SK-N-SH (cell line): ENCODE data around the gene CSPG5. TPM values are rescaled to one million over a fixed set of nuclear protein-coding genes. Genes with fewer than 3 reads are reported as not detected.
A peak's percentile ranks its signal among the peaks of the same experiment; 100 is the strongest.

Experiments used
- CTCF ChIA-PET: fragments of 300-600, 350-600 bp; formaldehyde crosslinking; extraction: SDS; loops from one replicate; lab custom pipeline; 2021; lab: Yijun Ruan, JAX
- POLR2A ChIA-PET: fragments of 350-600 bp; sonication (Branson Sonifier 250); formaldehyde crosslinking; extraction: SDS; loops from one replicate; lab custom pipeline; 2020; ENCODE audit warnings: antibody characterized with exemption, inconsistent platforms; lab: Yijun Ruan, JAX
- DNase-seq: peaks from one replicate; pipeline ENCODE4 v3.0.0; 2012
- H2AFZ ChIP-seq: fragments of 200-600 bp; sonication (generic); 2 replicates; pipeline ENCODE4 v1.8.1; 2016; ENCODE audit warnings: antibody characterized with exemption, mild to moderate bottlenecking, low read depth
- H3F3A ChIP-seq: fragments of 200-600 bp; sonication (generic); replicated peaks from 2 replicates; pipeline ENCODE3; 2016; ENCODE audit warnings: antibody characterized with exemption, mild to moderate bottlenecking; ENCODE audit not compliant: insufficient read depth
- H3K27ac ChIP-seq, 2 experiments: fragments of 200-500 bp in 1 of 2; fragments of 200-600 bp in 1 of 2; sonication (Bioruptor generic) in 1 of 2; sonication (generic), shearing (Covaris generic) in 1 of 2; 2 replicates each; pipeline versions ENCODE4 v1.5.1 to v1.6.1; 2014 to 2016; ENCODE audit warnings: low read depth in 2 of 2, inconsistent platforms in 1 of 2, low read length in 1 of 2, mild to moderate bottlenecking in 1 of 2, mixed read lengths in 1 of 2
- H3K27me3 ChIP-seq: fragments of 200-600 bp; sonication (generic), shearing (Covaris generic); 2 replicates; pipeline ENCODE4 v1.6.1; 2016; ENCODE audit warnings: mixed run types; ENCODE audit not compliant: insufficient read depth
- H3K36me3 ChIP-seq, 2 experiments: fragments of 200-500 bp in 1 of 2; fragments of 200-600 bp in 1 of 2; sonication (Bioruptor generic) in 1 of 2; sonication (generic) in 1 of 2; replicated peaks in 1 of 2; 2 replicates each; pipeline versions ENCODE3 to v1.5.1; 2014 to 2016; ENCODE audit warnings: low read length in 1 of 2, mild to moderate bottlenecking in 1 of 2; ENCODE audit not compliant: insufficient read depth in 2 of 2, control insufficient read depth in 1 of 2
- H3K4me1 ChIP-seq, 2 experiments: fragments of 200-500 bp in 1 of 2; fragments of 200-600 bp in 1 of 2; sonication (Bioruptor generic) in 1 of 2; sonication (generic), shearing (Covaris generic) in 1 of 2; 2 replicates each; pipeline versions ENCODE4 v1.5.1 to v1.6.1; 2014 to 2016; ENCODE audit warnings: low read depth in 1 of 2, low read length in 1 of 2, mixed run types in 1 of 2; ENCODE audit not compliant: insufficient read depth in 2 of 2, control insufficient read depth in 1 of 2
- H3K4me2 ChIP-seq: fragments of 200-600 bp; sonication (generic), shearing (Covaris generic); 2 replicates; pipeline ENCODE4 v1.6.1; 2017; ENCODE audit warnings: mixed run types
- H3K4me3 ChIP-seq, 2 experiments: fragments of 200-500 bp in 1 of 2; fragments of 200-600 bp in 1 of 2; sonication (Bioruptor generic) in 1 of 2; sonication (generic), shearing (Covaris generic) in 1 of 2; 2 replicates each; pipeline versions ENCODE4 v1.5.1 to v1.8.1; 2014 to 2016; ENCODE audit warnings: low read depth in 2 of 2, inconsistent platforms in 1 of 2, low read length in 1 of 2, mild to moderate bottlenecking in 1 of 2, mixed read lengths in 1 of 2, moderate library complexity in 1 of 2
- H3K79me2 ChIP-seq: fragments of 200-600 bp; sonication (generic); 2 replicates; pipeline ENCODE4 v1.8.1; 2017; ENCODE audit warnings: mild to moderate bottlenecking; ENCODE audit not compliant: insufficient read depth
- H3K9ac ChIP-seq: fragments of 200-600 bp; sonication (generic); 2 replicates; pipeline ENCODE4 v1.6.1; 2017; ENCODE audit warnings: mixed run types
- H3K9me2 ChIP-seq: fragments of 200-600 bp; sonication (generic); 2 replicates; pipeline ENCODE4 v1.6.1; 2017; ENCODE audit warnings: mixed run types
- H3K9me3 ChIP-seq: fragments of 200-600 bp; sonication (generic); 2 replicates; pipeline ENCODE4 v1.6.1; 2017; ENCODE audit warnings: mixed run types, mild to moderate bottlenecking, moderate library complexity
- H4K20me1 ChIP-seq: fragments of 200-600 bp; sonication (generic); 2 replicates; pipeline ENCODE4 v1.6.1; 2017; ENCODE audit warnings: mild to moderate bottlenecking, mixed run types; ENCODE audit not compliant: insufficient read depth
- CHD2 ChIP-seq: fragments of 150-350 bp; IDR thresholded peaks from 2 replicates; pipeline ENCODE4 v1.6.1; 2018; ENCODE audit warnings: low read length; ENCODE audit not compliant: partially characterized antibody
- ELF1 ChIP-seq: IDR thresholded peaks from 2 replicates; pipeline ENCODE4 v1.4.0; 2012
- EP300 ChIP-seq, 2 experiments: IDR thresholded peaks; 2 replicates each; pipeline versions ENCODE4 v1.4.0 to v1.6.1; 2012; ENCODE audit warnings: borderline replicate concordance in 1 of 2, low read depth in 1 of 2, low read length in 1 of 2
- EZH2phosphoT487 ChIP-seq: fragments of 200-600 bp; sonication (generic); IDR thresholded peaks from 2 replicates; pipeline ENCODE4 v1.6.1; 2017; ENCODE audit warnings: low read depth, mixed run types, mild to moderate bottlenecking, antibody characterized with exemption, moderate library complexity, borderline replicate concordance
- FOSL2 ChIP-seq: IDR thresholded peaks from 2 replicates; pipeline ENCODE4 v1.4.0; 2012; ENCODE audit warnings: low read depth, mild to moderate bottlenecking, moderate library complexity, borderline replicate concordance
- FOXM1 ChIP-seq: IDR thresholded peaks from 2 replicates; pipeline ENCODE4 v1.4.0; 2012; ENCODE audit warnings: low read depth, mild to moderate bottlenecking
- GABPA ChIP-seq: IDR thresholded peaks from 2 replicates; pipeline ENCODE4 v1.4.0; 2012; ENCODE audit warnings: low read depth, mild to moderate bottlenecking
- JUND ChIP-seq: IDR thresholded peaks from 2 replicates; pipeline ENCODE4 v1.4.0; 2012
- NRF1 ChIP-seq: IDR thresholded peaks from 2 replicates; pipeline ENCODE4 v1.6.1; 2012; ENCODE audit warnings: low read depth, mild to moderate bottlenecking, low read length
- POLR2AphosphoS5 ChIP-seq: IDR thresholded peaks from 2 replicates; pipeline ENCODE4 v1.6.1; 2012; ENCODE audit warnings: low read depth, low read length
- RAD21 ChIP-seq: IDR thresholded peaks from 2 replicates; pipeline ENCODE4 v1.6.1; 2012; ENCODE audit warnings: mild to moderate bottlenecking, low read length
- RFX5 ChIP-seq: IDR thresholded peaks from 2 replicates; pipeline ENCODE4 v1.6.1; 2012; ENCODE audit warnings: mild to moderate bottlenecking, improper control_type of control experiment, low read length
- SMC3 ChIP-seq: IDR thresholded peaks from 2 replicates; pipeline ENCODE4 v1.6.1; 2012; ENCODE audit warnings: low read depth, low read length, improper control_type of control experiment
- TAF1 ChIP-seq: IDR thresholded peaks from 2 replicates; pipeline ENCODE4 v1.6.1; 2012; ENCODE audit warnings: low read depth, mild to moderate bottlenecking, low read length, moderate library complexity, borderline replicate concordance
- TCF12 ChIP-seq: IDR thresholded peaks from 2 replicates; pipeline ENCODE4 v1.4.0; 2012
- WGBS: methylation state at CpG from one replicate; pipeline ENCODE4 v1.1.6; 2017; ENCODE audit warnings: low lambda C conversion rate; 5-methylcytosine and 5-hydroxymethylcytosine counted together
- polyA plus RNA-seq, 3 experiments: library from polyadenylated mRNA; depleted of rRNA; stranded (reverse); fragments of >200 nt; gene quantifications; 2 replicates each; pipeline ENCODE4 v1.2.3, GENCODE V29; 2012
- TF ChIP-seq, protein P1 (sequence below): IDR thresholded peaks from 2 replicates; pipeline ENCODE4 v1.4.0; 2012; ENCODE audit warnings: low read depth, borderline replicate concordance
- TF ChIP-seq, protein P2 (sequence below): fragments of 150-350 bp; IDR thresholded peaks from 2 replicates; pipeline ENCODE4 v1.6.1; 2017; ENCODE audit warnings: antibody characterized with exemption, low read length, low read depth, borderline replicate concordance
- TF ChIP-seq, protein P3 (sequence below): fragments of 200-600 bp; sonication (generic); IDR thresholded peaks from 2 replicates; pipeline ENCODE4 v1.6.1; 2017; ENCODE audit warnings: antibody characterized with exemption, mild to moderate bottlenecking, moderate library complexity
- TF ChIP-seq, protein P4 (sequence below): fragments of 150-350 bp; IDR thresholded peaks from 2 replicates; pipeline ENCODE4 v1.6.1; 2016; ENCODE audit warnings: mild to moderate bottlenecking, low read depth, low read length
- TF ChIP-seq, protein P5 (sequence below): IDR thresholded peaks from 2 replicates; pipeline ENCODE4 v1.4.0; 2012; ENCODE audit warnings: low read depth, borderline replicate concordance

Gene CSPG5
- polyA plus RNA-seq, 1 of the 3 experiments (the other 2 are of a cell fraction), result 0.58 TPM

DNA sequence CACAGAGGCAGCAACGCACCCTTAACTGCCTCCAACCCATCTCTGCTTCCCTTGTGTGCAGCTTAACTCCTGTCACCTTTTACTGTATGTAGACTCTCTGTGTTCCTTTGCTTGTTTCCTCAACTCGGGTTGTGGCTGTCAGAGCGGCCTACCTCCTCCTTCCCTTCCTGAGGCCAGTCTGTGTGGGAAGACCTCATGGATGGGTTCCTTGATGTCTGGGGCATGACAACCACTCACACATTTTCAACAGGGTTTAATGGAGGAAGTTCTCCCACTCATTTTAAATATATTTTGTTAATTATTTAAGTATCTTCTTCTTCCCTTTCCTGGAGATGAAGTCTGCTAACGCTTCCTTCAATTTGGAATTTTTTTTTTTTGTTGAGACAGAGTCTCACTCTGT, 1.8 kb upstream of the CSPG5 start:
- H4K20me1 ChIP-seq, result no peaks in the 10 kb centered on the region
- TF ChIP-seq, protein P1, sequence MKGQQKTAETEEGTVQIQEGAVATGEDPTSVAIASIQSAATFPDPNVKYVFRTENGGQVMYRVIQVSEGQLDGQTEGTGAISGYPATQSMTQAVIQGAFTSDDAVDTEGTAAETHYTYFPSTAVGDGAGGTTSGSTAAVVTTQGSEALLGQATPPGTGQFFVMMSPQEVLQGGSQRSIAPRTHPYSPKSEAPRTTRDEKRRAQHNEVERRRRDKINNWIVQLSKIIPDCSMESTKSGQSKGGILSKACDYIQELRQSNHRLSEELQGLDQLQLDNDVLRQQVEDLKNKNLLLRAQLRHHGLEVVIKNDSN, result no peak
- TF ChIP-seq POLR2AphosphoS5, result 0 out of 2 replicates have a peak, but pooled peaks have one; percentile 22
- no peak overlapping the region for H3K9ac ChIP-seq
- DNase-seq, result no peak
- H3K9me3 ChIP-seq, result no peaks in the 10 kb centered on the region
- H3K27me3 ChIP-seq, result peaks cover 7% of the 10 kb centered on the region; the same call in 1 of the 2 replicates
- peaks cover 0 to 13% of the 10 kb centered on the region in 2 experiments; a peak in 1 of 4 replicates for H3K4me1 ChIP-seq
- WGBS, result 92% methylated on average over 4 of the region's 4 CpGs
- H3K27ac ChIP-seq, result no peak overlapping the region
- peaks cover 4 to 9% of the 10 kb centered on the region in 2 experiments for H3K36me3 ChIP-seq
- no peak overlapping the region for H3K4me3 ChIP-seq
- no peaks in the 10 kb centered on the region for H3K79me2 ChIP-seq
- H3F3A ChIP-seq, result peaks cover 14% of the 10 kb centered on the region
- no peak overlapping the region for H2AFZ ChIP-seq
- ChIA-PET CTCF (no interaction called here), POLR2A (no interaction called here)
- no peak overlapping the region for H3K4me2 ChIP-seq
- no peaks in the 10 kb centered on the region for H3K9me2 ChIP-seq

DNA sequence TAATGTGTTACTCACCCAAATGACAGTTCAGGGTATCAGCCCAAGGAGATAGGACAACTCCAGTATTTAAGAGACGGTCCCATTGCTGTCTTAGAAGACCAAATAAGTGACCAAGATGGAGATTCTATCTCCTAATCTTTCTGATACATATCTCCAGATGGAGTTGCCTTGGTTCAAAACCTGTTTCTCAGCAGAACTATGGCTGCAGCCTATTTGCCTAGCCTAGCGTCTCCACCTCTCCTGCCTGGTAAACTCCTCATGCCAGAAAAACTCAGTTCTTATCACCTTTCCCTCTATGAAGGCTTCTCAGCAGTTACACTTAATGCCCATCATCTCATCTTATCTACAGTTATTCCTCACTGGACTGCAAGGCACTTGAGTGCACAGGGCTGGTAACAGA, 1.2 kb upstream of the CSPG5 start:
- no peak overlapping the region for H3K27ac ChIP-seq
- H3K9me2 ChIP-seq, result no peaks in the 10 kb centered on the region
- peaks cover 0 to 13% of the 10 kb centered on the region in 2 experiments; a peak in 1 of 4 replicates for H3K4me1 ChIP-seq
- no peaks in the 10 kb centered on the region for H4K20me1 ChIP-seq
- peaks cover 0 to 4% of the 10 kb centered on the region in 2 experiments for H3K36me3 ChIP-seq
- no peak overlapping the region for H3K9ac ChIP-seq
- CTCF ChIA-PET, result no interaction called here
- H3K4me3 ChIP-seq, result no peak overlapping the region
- H3K4me2 ChIP-seq, result no peak overlapping the region
- no peaks in the 10 kb centered on the region for H3K9me3 ChIP-seq
- peaks cover 7% of the 10 kb centered on the region; the same call in 1 of the 2 replicates for H3K27me3 ChIP-seq
- no peaks in the 10 kb centered on the region for H3K79me2 ChIP-seq
- no peak for DNase-seq
- TF ChIP-seq RAD21 (no peak), RFX5 (no peak), POLR2AphosphoS5 (no peak), JUND (no peak), TAF1 (no peak), CHD2 (no peak), FOXM1 (no peak), EP300 (IDR thresholded peaks at IDR 0.05; ENCODE audit: borderline replicate concordance in 1 of 2, low read depth in 1 of 2, low read length in 1 of 2) (no peak), SMC3 (no peak), GABPA (no peak), NRF1 (no peak), TCF12 (no peak), FOSL2 (no peak), EZH2phosphoT487 (no peak), ELF1 (no peak)
- TF ChIP-seq, protein P1, result no peak
- TF ChIP-seq, protein P2, sequence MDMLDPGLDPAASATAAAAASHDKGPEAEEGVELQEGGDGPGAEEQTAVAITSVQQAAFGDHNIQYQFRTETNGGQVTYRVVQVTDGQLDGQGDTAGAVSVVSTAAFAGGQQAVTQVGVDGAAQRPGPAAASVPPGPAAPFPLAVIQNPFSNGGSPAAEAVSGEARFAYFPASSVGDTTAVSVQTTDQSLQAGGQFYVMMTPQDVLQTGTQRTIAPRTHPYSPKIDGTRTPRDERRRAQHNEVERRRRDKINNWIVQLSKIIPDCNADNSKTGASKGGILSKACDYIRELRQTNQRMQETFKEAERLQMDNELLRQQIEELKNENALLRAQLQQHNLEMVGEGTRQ, result no peak
- TF ChIP-seq, protein P3, sequence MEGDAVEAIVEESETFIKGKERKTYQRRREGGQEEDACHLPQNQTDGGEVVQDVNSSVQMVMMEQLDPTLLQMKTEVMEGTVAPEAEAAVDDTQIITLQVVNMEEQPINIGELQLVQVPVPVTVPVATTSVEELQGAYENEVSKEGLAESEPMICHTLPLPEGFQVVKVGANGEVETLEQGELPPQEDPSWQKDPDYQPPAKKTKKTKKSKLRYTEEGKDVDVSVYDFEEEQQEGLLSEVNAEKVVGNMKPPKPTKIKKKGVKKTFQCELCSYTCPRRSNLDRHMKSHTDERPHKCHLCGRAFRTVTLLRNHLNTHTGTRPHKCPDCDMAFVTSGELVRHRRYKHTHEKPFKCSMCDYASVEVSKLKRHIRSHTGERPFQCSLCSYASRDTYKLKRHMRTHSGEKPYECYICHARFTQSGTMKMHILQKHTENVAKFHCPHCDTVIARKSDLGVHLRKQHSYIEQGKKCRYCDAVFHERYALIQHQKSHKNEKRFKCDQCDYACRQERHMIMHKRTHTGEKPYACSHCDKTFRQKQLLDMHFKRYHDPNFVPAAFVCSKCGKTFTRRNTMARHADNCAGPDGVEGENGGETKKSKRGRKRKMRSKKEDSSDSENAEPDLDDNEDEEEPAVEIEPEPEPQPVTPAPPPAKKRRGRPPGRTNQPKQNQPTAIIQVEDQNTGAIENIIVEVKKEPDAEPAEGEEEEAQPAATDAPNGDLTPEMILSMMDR, result no peak
- TF ChIP-seq, protein P4, sequence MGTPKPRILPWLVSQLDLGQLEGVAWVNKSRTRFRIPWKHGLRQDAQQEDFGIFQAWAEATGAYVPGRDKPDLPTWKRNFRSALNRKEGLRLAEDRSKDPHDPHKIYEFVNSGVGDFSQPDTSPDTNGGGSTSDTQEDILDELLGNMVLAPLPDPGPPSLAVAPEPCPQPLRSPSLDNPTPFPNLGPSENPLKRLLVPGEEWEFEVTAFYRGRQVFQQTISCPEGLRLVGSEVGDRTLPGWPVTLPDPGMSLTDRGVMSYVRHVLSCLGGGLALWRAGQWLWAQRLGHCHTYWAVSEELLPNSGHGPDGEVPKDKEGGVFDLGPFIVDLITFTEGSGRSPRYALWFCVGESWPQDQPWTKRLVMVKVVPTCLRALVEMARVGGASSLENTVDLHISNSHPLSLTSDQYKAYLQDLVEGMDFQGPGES, result no peak
- TF ChIP-seq, protein P5, sequence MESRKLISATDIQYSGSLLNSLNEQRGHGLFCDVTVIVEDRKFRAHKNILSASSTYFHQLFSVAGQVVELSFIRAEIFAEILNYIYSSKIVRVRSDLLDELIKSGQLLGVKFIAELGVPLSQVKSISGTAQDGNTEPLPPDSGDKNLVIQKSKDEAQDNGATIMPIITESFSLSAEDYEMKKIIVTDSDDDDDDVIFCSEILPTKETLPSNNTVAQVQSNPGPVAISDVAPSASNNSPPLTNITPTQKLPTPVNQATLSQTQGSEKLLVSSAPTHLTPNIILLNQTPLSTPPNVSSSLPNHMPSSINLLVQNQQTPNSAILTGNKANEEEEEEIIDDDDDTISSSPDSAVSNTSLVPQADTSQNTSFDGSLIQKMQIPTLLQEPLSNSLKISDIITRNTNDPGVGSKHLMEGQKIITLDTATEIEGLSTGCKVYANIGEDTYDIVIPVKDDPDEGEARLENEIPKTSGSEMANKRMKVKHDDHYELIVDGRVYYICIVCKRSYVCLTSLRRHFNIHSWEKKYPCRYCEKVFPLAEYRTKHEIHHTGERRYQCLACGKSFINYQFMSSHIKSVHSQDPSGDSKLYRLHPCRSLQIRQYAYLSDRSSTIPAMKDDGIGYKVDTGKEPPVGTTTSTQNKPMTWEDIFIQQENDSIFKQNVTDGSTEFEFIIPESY, result no peak
- WGBS, result 87% methylated on average over 2 of the region's 2 CpGs
- no peak overlapping the region for H2AFZ ChIP-seq
- peaks cover 13% of the 10 kb centered on the region for H3F3A ChIP-seq
- POLR2A ChIA-PET, result no interaction called here
